HG02970 (cell line): ENCODE results near the gene OR4N5.

Source experiments
- ATAC-seq: cut with Tn5 transposase; IDR thresholded peaks from one replicate; pipeline ENCODE4 v1.9.1; 2021; ENCODE audit warnings: mild to moderate bottlenecking, moderate library complexity, moderate number of reproducible peaks; ENCODE audit not compliant: unreplicated experiment, low FRiP score

Gene OR4N5

GRCh38 chr14:20191396-20191795 is 52.8 kb downstream of the OR4N5 start:
- ATAC-seq, result no peak

GRCh38 chr14:20194101-20194500 is 55.5 kb downstream of the OR4N5 start:
- no peak for ATAC-seq
